GM12872 (cell line): ENCODE measurements around the gene EDIL3.

ENCODE experiments used
- TF ChIP-seq, protein P1 (sequence below): IDR thresholded peaks from 3 replicates; pipeline ENCODE4 v1.5.1; 2011; ENCODE audit warnings: low read depth, mild to moderate bottlenecking, low read length, moderate library complexity; ENCODE audit not compliant: insufficient read depth

EDIL3 gene

GRCh38 chr5:83972236-83972635 lies 412.4 kb downstream of the EDIL3 start:
- TF ChIP-seq, protein P1, sequence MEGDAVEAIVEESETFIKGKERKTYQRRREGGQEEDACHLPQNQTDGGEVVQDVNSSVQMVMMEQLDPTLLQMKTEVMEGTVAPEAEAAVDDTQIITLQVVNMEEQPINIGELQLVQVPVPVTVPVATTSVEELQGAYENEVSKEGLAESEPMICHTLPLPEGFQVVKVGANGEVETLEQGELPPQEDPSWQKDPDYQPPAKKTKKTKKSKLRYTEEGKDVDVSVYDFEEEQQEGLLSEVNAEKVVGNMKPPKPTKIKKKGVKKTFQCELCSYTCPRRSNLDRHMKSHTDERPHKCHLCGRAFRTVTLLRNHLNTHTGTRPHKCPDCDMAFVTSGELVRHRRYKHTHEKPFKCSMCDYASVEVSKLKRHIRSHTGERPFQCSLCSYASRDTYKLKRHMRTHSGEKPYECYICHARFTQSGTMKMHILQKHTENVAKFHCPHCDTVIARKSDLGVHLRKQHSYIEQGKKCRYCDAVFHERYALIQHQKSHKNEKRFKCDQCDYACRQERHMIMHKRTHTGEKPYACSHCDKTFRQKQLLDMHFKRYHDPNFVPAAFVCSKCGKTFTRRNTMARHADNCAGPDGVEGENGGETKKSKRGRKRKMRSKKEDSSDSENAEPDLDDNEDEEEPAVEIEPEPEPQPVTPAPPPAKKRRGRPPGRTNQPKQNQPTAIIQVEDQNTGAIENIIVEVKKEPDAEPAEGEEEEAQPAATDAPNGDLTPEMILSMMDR: no peak

DNA sequence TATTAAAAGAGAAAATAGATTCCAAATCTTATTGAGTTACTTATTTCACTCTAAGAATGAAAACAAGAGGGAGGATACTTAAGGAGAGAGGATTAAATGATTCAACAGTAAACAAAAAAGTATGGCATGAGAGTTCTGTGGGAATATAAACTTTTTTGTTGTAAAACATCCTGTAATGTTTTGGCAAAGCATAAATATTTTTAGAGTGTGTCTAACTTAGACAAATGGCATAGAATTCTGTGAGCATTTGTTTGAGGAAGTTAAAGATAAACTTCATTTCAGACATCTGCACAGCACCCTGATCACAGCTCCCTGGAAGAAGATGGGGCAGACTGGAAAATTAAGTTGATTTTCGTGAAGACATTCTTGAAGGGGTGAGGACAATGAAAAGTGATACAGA lies 417.3 kb downstream of the EDIL3 start:
- TF ChIP-seq, protein P1: no peak

DNA sequence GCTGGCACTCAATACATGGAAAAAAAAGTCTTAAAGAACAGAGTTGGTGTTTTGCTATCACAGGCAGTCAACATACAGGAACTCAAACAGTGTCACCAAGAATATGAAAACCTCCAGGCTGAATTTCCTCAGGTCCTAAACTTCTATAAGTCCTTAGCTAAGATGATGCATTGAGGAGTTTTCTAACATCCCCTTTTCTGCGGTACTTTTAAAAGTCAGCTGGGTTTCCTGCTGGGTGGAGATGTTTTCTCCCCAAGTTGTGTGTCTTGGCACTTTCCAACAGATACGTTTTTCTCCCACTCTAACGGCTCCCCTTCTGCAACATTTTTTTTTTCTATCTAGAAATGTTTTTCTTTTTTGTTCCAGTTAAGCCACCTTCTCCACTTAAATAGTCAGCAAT lies 419.2 kb downstream of the EDIL3 start:
- TF ChIP-seq, protein P1: no peak

DNA sequence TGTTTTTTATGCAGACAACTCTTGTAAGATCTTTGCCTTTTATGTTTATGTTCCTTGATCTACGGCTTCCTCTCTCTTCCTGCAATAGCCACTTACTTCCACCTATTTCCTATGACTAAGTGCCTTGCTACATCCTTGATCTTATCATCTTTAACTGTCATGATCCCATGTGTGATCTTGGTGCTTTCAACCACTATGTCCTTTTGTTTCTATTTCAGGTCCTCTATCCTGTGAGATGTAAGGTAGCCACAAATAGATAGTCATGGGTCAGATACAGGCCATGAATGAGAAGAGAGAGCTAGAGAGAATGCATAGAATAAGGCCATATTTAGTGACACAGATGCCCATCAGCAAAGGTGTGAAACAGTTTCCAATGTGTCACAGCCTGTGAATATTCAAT lies 420.4 kb downstream of the EDIL3 start:
- TF ChIP-seq, protein P1: no peak

DNA sequence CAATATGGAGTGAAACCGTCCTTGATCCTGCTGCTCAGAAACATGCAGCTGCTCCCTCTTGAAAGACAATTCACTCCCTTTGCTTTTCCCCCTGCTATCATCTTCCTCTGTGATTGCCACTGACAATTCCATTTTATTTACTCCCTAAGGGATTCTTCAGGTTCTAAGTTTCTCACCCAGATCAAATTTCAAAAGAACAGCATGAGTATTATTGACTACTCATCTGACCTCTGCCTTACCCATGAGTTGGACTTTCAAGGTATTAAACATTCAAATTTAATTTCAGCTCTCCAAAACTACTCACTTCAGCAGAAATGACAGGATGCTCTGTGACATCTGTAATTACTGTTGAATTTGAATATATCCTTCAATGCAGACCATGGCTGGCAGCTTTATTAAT lies 427.5 kb downstream of the EDIL3 start:
- TF ChIP-seq, protein P1: no peak

DNA sequence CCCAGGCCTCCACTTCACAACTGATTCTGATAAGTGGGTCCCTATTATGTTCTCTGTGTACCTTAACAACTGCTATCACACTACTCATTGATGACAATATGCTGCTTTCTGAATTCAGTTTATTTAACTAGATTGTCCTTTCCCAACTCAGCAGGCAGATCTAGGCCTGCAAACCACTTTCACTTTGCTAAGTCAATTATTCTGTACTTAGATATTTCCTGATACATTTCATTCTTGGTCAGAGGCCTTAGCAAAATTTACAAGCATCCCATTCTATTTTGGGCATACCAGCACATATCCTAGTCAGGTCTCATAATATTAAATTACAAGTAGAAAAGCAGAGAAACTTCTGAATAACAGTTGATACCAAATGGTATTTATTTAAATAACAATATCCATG lies 428.3 kb downstream of the EDIL3 start:
- TF ChIP-seq, protein P1: no peak

- TF ChIP-seq, protein P1: no peak
These were observed 428.8 kb downstream of the EDIL3 start for GRCh38 chr5:83955916-83956315.

GRCh38 chr5:83947763-83948162 lies 436.9 kb downstream of the EDIL3 start:
- TF ChIP-seq, protein P1: no peak
